Stimulated activated CD8-positive, alpha-beta memory T cell treated with anti-CD3 and anti-CD28 coated beads, Interleukin-12 subunit alpha, Interleukin-12 subunit beta, amount 100 ng/mL, for 4 hours (primary cell): ENCODE data around the gene DSCAM.
"Not testable (repeated sequence)": the region's sequence is repeated elsewhere in the genome, so short reads cannot be mapped to it uniquely, and the experiment has no call there.

ENCODE experiments used
- DNase-seq: peaks from one replicate; pipeline ENCODE4 v3.0.0-alpha.2; 2020; ENCODE audit warnings: low read depth

DSCAM gene

DNA sequence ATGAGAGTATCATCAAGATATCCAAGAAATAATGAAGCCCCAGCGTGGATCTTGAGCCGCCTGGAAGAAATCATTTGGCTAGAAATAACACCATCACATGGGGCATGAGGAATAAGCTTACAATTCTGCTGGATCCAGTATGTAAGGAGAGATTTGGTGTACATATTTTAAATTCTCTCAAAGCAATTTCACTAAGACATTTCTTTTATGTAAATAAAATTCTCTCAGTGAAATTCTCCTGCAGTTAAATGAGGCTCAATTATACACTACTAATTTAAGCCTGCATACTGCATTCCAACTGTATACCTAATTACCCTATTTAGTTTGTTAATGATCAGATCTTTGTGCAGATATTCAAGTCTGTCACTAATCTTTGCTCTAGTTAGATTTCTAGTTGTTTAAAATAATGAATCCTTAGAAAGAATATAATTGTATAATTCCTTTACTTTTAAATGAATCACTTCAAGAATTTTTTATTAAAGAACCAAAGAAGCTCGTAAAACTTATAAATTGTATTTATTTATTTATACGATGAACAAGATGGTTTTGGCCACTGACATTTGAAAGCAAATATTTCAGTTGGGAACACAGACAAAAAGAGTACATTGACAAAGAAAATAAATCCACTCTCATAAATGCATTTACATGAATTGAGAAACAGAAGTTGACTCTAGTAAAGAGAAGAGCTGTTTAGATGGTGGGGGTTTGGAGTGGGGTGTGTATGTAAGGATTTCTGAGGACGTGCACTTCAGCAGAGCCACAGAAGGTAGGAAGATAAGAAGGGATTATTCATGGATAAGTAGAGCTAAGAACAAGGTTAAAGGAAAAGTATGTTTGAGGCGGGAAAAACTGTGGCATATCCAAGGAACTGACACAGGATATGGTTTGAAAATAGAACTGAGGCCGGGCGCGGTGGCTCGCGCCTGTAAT lies 466.8 kb downstream of the DSCAM start:
- DNase-seq = no peak

DNA sequence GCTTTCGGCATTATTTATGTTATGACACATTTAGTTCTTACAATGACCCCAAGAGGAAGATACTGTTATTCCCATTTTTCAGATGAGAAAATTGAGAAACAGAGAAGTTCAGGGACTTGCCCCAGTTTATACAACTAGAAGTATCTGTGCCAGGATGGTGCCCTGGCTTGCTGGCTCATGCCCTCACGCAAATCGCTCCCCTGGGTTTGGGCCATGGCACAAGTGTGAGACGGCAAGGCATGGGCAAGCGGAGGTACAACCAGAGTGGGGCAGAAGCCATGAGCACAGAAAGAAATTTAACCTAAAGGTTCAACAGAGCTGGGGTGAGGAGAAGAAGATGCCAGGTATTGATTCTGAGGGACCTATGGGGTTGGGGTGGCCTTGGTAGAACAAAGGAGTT lies 469.8 kb downstream of the DSCAM start:
- no peak for DNase-seq

DNA sequence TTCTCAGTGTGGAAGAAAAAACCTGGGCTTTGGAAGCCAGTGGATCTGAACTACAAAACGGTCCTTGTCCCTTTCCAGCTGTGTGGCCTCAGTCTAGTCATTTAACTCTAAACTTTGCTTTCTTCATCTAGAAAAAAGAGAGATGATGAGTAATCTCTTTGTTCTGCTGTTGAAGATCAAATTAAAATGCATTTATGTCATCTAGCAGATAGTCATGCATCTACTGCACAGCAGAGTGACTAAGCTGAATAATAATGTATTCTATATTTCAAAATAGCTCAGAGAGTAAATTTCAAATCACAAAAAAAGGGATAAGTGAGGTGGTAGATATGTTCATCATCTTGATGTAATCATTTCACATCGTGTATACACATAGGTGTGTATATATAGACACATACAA lies 473.2 kb downstream of the DSCAM start:
- DNase-seq = no peak

DNA sequence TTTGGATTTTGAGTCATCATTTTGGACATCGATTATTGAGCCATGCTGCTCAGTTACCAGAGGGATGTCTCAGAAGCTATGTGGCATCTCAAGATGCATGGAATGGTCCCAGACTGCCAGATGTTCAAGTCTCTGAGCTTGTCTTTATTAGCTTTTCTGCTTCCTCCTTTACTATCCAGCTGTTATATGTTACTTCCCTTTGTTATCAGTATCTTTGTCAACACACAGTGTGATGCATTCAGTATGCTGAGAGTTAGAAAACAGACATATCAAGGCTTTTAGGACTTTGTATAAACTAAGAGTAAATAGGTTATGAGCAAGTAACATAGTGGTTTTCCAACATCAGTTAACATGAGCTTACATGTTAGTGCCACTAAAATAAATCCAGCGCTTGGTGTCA lies 474.5 kb downstream of the DSCAM start:
- no peak for DNase-seq

DNA sequence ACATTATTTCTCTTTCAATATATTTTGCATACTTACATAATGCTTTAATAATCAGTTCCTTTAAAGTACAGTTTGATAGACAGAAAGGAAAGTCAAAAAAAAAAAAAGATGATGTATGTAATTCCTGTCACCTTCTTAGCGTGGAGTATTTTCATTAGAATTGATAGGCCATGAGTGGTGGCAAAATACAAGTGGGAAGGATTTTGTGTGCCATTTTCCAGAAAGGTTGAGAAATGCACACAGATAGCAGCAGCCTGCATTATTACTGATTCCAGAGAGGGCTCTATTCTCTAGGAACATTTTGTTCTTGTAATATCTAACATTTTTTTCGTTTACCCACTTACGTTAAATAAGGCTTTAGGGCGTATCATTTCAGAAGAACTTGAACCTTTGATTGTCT lies 475.6 kb downstream of the DSCAM start:
- no peak for DNase-seq

DNA sequence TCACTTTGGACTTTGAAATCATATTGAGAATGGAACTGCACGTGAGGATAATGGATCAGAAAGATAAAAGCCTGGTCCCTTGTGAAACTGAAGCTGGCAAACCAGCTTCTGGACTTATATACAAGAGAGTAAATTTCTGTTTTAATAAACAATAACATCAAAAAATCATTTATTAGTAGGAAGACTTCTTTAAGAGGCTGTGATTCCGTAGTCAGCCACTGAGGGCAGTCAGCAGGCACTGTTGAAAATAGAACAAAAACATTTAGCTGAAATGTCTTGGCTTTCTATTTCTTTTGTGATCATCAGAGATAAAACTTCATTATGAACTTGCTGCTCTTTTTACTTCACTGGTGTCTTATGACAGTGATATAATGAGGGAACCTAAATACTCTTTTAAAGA lies 490.3 kb downstream of the DSCAM start:
- DNase-seq = no peak

DNA sequence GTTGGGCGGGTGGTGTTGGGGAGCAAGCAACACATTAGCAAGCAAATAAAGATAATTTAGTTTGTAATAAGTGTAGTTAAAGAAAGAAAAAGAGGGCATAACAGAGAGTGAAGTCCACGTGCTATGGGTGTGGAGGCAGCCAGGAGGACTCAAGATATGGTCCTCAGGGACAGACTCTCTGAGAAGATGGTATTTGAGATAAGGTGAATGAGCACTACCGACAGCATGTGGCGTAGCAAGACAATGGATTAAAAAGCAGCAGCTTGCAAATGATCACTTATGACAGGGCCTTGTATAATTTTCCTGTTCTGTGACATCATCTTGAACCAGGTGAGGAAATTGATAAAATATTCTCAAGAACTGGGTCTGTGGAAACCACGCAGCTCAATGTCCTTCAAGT lies 491.9 kb downstream of the DSCAM start:
- no peak for DNase-seq

DNA sequence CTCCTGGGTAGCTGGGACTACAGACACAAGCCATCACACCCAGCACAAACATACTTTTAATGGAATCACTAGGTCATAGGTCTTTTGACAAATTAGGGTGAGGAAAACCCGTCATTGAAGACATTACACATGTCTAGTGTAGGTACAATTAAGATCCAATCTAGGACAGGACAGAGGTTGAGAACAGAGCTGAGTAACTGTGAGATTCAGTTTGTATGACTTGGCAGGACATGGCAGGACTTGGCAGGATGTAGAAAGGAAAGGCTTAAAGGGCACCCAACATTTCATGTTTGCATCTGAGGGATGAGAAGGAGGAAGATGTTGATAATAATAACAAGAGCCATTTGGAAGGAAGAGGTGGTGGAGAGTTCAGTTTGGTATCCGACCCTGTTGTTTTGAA lies 496.0 kb downstream of the DSCAM start:
- DNase-seq = no peak

DNA sequence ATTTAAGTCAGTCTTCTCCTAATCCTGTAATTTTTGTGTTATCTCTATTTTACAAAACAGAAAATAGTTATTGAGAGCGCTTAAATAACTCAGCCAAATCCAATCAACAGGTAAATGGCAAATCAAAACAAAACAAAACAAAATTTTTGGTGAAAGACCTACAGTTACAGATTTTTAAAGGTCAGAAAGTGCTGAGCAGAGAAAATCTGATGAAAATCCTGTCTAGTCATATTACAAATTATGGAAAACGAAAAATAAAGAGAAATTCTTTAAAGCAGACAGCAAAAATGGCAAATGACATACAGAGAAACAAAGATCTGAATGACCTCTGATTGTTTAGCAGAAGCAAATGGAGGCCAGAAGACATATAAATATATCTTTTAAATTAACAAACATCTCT lies 497.4 kb downstream of the DSCAM start:
- no peak for DNase-seq

DNA sequence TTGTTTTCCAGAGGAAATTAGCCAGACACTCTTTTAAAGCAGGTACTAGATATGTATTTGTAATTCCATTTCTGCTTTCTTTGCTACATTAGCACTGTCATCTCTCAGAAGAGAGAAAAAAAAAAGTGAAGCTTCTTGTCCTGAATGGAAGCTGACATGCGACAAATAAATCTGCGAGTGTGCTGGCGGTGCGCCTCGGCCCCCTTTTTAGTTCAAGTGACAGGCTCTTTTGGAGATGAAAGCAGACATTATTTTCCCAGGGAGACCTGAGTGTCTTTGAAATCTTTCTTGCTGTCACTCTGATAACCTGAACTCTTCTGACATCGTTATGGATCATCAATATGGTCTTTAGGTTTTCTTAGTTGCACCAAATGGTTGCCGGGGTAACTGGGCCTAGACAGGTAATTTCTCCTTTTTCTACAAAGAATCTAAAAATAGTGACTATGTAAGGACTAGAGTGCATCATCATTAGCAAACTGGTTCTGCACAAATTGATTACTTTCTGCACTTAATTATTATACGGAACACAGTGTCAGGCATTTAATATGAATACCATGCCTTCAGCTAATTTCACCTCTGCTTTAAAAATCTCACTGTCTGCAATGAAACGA lies 501.1 kb downstream of the DSCAM start:
- no peak for DNase-seq

DNA sequence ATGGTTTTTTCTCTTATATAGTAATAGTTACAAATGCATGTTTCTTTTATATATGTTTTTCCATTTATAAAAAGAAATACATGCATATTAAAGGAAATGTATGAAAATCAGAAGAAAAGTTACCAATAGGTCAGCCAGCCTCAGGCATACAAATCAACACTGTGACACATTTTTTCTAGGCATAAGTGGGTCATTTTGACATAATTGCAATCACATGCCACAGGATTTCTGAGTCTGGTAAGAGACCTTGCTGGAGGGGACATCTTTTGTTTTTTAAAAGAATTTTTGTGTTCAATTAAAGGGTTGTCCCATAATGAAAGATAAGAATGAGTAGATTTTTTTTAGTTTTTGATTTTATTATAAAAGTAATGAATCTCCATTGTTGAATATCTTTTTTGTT lies 506.6 kb downstream of the DSCAM start:
- no peak for DNase-seq

DNA sequence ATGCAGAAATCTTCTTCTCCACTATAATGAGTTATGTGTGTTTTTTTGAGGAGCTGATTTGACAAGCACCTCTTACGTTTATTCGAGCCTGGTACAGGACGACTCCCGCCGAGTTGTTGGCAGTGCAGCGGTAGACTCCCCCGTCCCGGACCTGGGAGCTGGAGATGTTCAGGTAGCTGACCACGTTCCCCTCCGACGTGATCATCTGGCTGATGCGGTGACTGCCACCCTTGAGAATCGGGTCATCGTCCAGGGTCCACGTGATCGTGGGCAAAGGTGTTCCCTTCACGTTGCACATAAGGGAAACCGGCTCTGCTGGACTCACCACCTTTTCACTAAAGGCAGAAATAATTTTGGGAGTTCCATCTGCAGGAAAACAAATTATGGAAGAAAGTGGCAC lies 507.9 kb downstream of the DSCAM start:
- DNase-seq = no peak

DNA sequence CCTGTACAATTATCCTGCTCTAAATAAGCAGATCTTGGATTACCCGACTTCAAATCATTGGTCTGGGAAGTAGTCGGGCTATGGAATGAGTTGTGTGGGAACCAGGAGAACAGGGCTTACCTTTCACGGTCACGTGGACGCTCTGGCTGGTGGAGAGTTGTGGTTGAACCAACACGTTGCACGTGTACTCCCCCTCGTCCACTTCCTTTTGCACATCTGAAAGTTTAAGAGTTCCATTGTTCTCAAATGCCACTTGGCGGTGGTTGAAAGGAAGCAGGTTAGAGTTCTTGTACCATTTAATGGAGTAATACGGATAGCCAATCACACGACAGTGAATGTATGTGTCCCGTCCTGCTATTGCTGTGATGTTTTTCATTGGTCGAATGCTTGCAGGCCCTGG lies 509.0 kb downstream of the DSCAM start:
- no peak for DNase-seq

DNA sequence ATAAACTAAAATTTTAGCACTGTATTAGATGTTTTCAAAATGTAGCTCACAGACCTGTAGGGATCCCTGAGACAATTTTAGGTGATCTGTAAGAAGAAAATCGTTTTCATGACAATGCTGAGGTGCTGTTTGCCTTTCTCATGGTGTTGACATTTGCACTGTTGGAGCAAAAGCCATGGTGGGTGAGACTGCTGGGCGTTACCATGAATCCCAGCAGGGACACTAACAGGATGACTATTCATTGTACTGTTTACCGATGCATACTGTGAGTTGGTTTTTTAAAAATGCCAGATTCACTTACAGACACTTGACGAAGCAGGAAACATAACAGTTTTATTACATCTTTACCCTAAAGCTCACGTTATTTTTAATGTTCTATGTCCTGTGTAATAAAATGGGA lies 511.3 kb downstream of the DSCAM start:
- DNase-seq = no peak

DNA sequence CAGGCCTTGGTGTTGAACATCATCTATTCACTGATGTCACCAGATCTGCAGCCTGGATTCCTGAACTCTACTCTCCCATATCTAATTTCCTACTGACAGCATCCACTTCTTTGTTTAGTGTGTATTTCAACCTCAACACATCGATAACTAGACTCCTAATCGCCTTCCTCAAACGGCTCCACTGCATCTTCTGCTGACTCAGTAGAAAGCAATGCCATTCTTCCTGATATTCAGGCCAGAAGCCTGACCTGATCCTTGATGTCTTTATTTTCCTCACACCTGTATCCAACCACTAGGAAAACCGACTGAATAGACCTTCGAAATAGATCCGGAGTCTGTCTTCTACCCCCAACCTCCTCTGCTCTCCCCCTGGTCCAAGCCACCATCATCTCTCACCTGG lies 512.8 kb downstream of the DSCAM start:
- DNase-seq = no peak

DNA sequence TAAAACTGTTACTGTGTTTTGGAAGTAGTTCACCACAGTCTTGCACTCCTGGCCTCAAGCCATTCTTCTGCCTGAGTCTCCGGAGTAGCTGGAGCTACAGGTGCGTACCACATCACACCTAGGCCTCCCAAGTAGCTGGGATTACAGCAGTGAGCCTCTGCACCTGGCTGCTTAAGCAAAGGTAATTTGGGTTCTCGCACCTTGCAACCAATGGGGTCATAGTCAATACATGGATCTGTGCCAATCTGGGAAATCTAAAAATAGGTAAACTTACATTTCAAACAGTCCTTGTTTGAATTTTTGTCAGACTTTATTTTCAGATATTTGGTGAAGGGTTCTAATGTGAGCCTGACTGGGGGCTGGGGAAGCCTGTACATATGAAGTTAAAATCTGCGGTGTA lies 513.2 kb downstream of the DSCAM start:
- no peak for DNase-seq

DNA sequence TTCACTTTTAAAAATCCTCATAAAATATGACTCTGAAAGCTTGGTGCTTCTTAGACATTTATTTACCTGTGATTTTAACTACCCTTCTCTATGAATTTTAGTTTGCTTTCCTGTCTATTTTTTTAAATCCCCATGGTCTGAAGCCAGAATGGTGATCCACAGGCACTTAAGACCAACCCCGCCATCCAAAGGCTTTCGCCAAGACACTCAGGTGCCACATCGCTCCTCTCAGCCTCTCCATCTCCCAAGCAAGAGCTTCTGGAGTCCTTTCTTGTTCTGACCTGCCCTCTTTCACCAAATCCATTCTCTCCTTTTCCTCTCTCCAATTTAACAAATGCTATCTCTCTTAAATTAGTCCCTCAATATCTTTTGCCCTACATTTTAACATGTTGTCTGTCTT lies 515.2 kb downstream of the DSCAM start:
- DNase-seq = no peak

DNA sequence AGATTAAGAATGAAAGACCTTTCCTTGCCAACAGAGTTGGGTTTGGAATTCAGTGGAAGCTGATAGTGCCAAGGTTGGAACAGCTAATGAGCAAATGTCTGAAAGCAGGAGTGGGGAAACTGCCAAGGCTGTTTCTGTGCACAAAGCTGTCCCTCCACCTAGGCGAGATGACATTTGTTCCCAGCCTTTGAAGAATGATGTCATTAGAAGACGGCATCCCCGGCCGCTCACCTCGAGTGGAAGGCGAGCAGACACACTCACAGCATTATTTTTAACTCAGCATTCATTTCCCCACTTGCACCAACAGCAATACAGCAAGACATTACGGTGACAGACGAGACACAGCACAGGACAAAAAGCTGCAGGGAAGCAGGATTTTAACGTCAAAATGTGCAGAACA lies 515.8 kb downstream of the DSCAM start:
- DNase-seq = no peak

DNA sequence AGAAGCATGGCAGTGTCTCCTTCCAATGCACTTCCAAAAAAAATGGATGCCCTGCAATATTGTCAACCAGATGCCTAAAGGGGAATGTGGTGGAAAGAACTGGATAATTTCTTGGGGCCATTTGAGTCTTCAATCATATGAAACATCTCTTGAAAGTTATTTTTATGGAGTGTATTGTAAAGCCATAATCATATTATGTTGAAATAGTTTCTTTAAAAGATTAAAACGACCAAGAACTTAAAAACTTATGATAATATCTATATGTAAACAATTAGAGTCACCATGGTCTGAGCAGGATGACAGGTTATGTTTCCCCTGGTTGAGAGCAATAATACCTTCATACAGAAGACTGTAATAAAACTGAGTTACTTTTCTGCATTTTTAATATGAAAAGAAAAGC lies 522.6 kb downstream of the DSCAM start:
- no peak for DNase-seq

DNA sequence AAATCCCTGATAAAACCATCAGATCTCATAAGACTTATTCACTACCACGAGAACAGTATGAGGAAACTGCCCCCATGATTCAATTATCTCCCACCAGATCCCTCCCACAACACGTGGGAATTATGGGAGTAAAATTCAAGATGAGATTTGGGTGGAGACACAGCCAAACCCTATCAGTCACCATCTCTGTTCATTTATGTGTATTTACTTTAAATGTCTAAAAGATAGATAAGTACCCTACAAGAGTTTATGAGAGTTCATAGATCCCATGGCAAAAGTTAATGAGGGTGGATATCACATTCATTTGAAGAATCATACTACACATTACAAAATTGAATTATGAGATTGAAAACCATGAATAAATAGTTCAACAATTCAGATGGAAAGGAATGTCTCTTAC lies 526.2 kb downstream of the DSCAM start:
- DNase-seq = not testable (repeated sequence)

DNA sequence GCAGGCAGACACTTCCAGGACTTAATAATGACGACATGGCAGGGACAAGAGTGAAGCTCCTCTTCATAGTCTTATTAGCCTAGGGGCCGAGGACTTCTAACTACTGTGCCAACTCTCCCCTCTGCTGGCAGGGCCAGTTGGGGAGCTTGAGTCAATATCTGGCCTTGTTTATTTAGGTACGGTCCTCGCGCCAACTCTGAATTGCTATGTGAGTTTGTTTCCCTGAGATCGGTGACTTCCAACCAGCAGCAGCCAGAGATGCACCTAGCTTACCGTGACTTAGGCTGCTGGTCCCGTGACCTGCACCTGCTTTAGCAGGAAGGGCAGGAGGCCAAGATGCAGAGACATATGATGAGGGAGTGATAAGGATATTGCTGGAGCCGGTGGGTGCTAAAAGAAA lies 528.6 kb downstream of the DSCAM start:
- no peak for DNase-seq

DNA sequence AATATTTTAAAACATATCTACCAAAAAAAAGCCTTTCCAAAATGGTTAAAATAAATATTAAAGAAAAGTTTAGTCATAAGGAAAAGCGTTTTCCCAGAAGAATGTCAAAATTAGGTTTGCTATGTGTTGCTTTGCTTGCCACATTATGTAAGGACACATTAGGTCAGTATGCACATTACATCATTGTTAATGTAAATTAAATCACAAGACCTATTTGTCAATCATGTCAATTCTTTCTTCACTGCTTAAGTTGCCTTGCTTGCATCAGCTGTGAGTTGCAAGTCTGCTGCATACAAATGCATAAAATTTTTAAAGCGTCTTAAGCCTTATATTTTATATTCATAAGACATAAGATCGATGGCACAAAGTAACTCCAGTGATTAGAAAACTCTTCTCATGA lies 530.9 kb downstream of the DSCAM start:
- DNase-seq = no peak

DNA sequence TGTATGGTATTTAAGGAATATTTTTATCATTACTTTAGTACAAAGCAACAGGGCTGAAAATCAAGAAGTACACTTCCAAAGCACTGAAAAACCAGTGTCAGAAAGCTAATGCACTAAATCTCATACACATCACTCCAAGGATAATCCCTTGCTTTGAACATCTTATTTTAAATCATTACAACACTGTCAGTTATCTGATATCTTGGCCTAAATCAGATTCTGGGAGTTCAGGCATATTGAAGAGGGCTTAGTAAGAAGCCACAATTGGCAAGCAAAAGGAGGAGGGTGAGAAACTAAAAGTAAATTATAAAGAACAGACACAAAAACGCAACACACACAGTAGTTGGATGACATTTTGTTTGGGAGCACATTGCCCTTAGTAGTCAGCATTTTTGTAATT lies 531.3 kb downstream of the DSCAM start:
- no peak for DNase-seq

DNA sequence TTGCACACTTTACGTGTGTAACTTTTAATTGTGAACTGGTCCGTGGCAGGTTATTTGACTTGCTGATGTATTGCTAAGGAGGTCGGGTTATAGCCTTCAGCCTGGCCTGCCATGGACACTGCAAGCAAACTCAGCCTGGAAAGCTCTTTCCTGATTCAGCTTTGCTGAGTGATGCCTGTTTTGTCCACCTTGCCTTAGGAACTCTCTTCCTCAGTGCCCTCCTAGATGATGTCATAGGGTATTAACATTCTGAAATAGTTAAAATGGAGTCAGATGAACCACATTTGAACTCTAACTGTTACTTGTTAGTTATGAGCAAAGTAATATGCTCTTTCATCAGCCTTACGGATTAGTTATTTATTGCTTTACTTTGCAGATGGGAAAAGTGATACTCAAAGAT lies 533.7 kb downstream of the DSCAM start:
- no peak for DNase-seq
